GM19468 (cell line): ENCODE results near the gene FBXW5.

ENCODE experiments used
- ATAC-seq: cut with Tn5 transposase; IDR thresholded peaks from one replicate; pipeline ENCODE4 v1.9.1; 2021; ENCODE audit warnings: mild to moderate bottlenecking, moderate library complexity, moderate number of reproducible peaks; ENCODE audit not compliant: unreplicated experiment; ENCODE audit errors: extremely low read depth

Gene FBXW5

GRCh38 chr9:136950656-136951276, 6.2 kb upstream of the FBXW5 start:
- no peak for ATAC-seq

- peak; percentile 72 for ATAC-seq
These were observed 5.5 kb upstream of the FBXW5 start for GRCh38 chr9:136949817-136950655.

- no peak for ATAC-seq
These were observed 4.8 kb upstream of the FBXW5 start for GRCh38 chr9:136949239-136949816.

- ATAC-seq: no peak
These were observed 3.5 kb upstream of the FBXW5 start for GRCh38 chr9:136947955-136948510.

GRCh38 chr9:136947028-136947891, 2.7 kb upstream of the FBXW5 start:
- ATAC-seq: no peak

- ATAC-seq: no peak
These were observed 1.9 kb upstream of the FBXW5 start for GRCh38 chr9:136946228-136947027.

- ATAC-seq: no peak
These were observed 1.0 kb upstream of the FBXW5 start for GRCh38 chr9:136945333-136946227.

GRCh38 chr9:136944212-136944518, 373 bp downstream of the FBXW5 start:
- peak; percentile 22 for ATAC-seq

- ATAC-seq: no peak
These were observed 987 bp downstream of the FBXW5 start for GRCh38 chr9:136943291-136944211.

GRCh38 chr9:136942881-136943230, 1.7 kb downstream of the FBXW5 start:
- no peak for ATAC-seq

GRCh38 chr9:136942112-136942880, 2.2 kb downstream of the FBXW5 start:
- ATAC-seq: no peak

GRCh38 chr9:136941231-136942111, 3.1 kb downstream of the FBXW5 start:
- no peak for ATAC-seq

GRCh38 chr9:136940526-136941230, 3.9 kb downstream of the FBXW5 start:
- no peak for ATAC-seq

GRCh38 chr9:136939996-136940525, 4.5 kb downstream of the FBXW5 start:
- ATAC-seq: no peak

GRCh38 chr9:136939431-136939995, 5.0 kb downstream of the FBXW5 start:
- ATAC-seq: no peak
